ENCODE results near the gene BMP6. TPM values are rescaled to one million over a fixed set of nuclear protein-coding genes. Genes with fewer than 3 reads are reported as not detected.

BMP6 gene
- total RNA-seq, 4 donors from 2014 or later, result 1.4 to 16.1 (median 6.0) TPM

DNA sequence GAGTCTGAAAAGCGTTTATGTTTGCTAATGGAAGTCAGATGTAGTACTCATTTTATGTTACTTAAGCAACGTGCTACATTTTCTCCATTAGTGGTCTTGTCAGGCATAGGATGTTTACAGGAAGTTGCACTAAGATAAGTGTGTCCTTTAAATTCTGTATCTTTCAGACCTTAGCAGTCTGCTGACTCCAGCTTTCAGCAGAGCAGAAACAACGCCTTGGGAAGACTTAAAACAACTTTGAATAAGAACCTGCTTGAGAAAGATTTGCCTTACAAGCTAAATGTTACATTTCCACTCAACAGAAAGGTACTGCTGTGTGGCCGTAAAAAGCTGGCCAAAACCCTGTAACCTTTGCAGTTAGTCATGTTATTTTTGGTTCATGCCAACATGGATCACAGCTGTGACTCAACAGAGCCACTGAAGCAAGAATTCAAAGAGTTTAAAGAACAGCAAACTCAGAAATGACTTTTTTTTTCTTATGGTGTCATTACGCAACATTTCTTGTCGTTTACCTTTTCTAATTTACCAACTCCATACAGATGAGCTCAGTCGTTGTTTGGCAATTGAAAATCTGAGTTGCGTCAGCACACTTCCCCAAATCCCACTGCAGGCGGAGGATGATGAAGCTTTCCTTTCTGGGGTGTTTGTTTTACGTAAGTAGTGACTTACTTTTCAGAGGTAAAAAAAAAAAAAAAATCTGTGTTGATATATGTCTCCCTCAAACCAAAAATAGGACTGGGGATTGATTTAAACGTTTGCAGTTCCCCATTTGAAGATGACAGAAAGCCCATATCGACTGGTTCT is 27.9 kb upstream of the BMP6 start:
- WGBS, 2 donors (ENCODE audit: low coverage in 1 of 2), result 16 to 40% methylated on average over 12 of the region's 12 CpGs
- ATAC-seq, result peak; percentile 88
- no peaks in the 10 kb centered on the region for H3K4me1 ChIP-seq
- no peak overlapping the region for H3K4me3 ChIP-seq
- no peaks in the 10 kb centered on the region for H3K36me3 ChIP-seq
- no peaks in the 10 kb centered on the region for H3K27me3 ChIP-seq
- TF ChIP-seq EP300 (IDR thresholded peaks at IDR 0.05) (no peak), POLR2AphosphoS5 (IDR thresholded peaks at IDR 0.05) (peak; percentile 74)
- TF ChIP-seq, protein P1, sequence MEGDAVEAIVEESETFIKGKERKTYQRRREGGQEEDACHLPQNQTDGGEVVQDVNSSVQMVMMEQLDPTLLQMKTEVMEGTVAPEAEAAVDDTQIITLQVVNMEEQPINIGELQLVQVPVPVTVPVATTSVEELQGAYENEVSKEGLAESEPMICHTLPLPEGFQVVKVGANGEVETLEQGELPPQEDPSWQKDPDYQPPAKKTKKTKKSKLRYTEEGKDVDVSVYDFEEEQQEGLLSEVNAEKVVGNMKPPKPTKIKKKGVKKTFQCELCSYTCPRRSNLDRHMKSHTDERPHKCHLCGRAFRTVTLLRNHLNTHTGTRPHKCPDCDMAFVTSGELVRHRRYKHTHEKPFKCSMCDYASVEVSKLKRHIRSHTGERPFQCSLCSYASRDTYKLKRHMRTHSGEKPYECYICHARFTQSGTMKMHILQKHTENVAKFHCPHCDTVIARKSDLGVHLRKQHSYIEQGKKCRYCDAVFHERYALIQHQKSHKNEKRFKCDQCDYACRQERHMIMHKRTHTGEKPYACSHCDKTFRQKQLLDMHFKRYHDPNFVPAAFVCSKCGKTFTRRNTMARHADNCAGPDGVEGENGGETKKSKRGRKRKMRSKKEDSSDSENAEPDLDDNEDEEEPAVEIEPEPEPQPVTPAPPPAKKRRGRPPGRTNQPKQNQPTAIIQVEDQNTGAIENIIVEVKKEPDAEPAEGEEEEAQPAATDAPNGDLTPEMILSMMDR (IDR thresholded peaks at IDR 0.05), result no peak
- H3K27ac ChIP-seq, result no peak overlapping the region
- no peaks in the 10 kb centered on the region for H3K9me3 ChIP-seq

DNA sequence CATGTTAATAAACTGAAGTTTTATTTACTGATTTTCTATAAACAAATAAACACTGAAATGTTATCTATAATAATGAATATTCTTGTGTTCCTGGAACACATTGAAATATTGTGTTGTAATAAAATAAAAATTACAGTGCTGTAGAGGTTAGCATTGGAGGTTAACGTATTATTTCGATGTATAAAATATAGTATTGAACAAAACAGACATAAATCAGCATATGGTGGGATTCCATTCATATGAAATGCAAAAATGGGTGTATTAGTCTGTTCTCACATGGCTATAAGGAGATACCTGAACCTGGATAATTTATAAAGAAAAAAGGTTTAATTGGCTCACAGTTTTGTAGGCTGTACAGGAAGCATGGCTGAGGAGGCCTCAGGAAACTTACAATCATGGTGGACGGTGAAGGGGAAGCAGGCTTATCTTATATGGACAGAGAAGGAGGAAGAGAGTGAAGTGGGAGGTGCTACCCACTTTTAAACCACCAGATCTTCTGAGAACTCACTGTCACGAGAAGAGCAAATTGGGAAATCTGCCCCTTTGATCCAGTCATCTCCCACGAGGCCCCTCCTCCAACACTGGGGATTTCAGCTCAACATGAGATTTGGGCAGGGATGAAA is 24.6 kb upstream of the BMP6 start:
- H3K4me3 ChIP-seq, result no peak overlapping the region
- TF ChIP-seq EP300 (IDR thresholded peaks at IDR 0.05), result no peak
- TF ChIP-seq POLR2AphosphoS5 (IDR thresholded peaks at IDR 0.05), result no peak
- no peak for TF ChIP-seq POLR2A (IDR thresholded peaks at IDR 0.05)
- TF ChIP-seq, protein P1 (IDR thresholded peaks at IDR 0.05), result no peak
- H3K4me1 ChIP-seq, result no peaks in the 10 kb centered on the region
- WGBS, 2 donors (ENCODE audit: low coverage in 1 of 2), result 83 to 86% methylated on average over 3 to 5 of the region's 5 CpGs
- no peaks in the 10 kb centered on the region for H3K27me3 ChIP-seq
- no peaks in the 10 kb centered on the region for H3K36me3 ChIP-seq
- no peak overlapping the region for H3K27ac ChIP-seq
- ATAC-seq, result no peak
- H3K9me3 ChIP-seq, result no peaks in the 10 kb centered on the region

DNA sequence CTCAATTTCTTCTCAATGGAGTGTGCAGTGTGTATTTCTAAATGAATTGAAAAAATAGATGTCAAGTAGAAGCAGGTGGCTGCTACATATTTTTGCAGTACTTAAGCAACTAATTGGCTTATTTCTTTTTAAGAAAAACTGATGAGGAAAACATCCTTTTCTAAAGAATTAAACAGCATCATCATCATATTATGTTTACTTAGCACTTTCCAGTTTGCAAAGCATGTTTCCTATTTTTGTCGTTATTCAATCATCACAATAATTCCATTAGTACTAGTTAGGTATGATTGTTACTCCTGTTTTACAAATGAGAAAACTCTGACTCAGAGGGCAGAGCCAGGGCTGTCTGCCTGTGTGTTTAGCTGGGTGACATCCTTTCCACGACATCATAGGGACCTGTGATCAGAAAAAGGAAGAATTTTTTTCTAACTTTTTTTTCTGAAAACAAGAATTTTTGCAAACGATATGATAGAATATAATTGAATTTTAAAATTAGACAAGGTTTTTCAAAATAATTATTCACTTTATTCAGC is 22.7 kb upstream of the BMP6 start:
- H3K9me3 ChIP-seq, result no peaks in the 10 kb centered on the region
- no peak for ATAC-seq
- no peak overlapping the region for H3K4me3 ChIP-seq
- H3K27ac ChIP-seq, result no peak overlapping the region
- no peaks in the 10 kb centered on the region for H3K4me1 ChIP-seq
- WGBS, 2 donors (ENCODE audit: low coverage in 1 of 2), result 66 to 85% methylated on average over 3 of the region's 3 CpGs
- H3K36me3 ChIP-seq, result no peaks in the 10 kb centered on the region
- TF ChIP-seq, protein P1 (IDR thresholded peaks at IDR 0.05), result no peak
- TF ChIP-seq POLR2AphosphoS5 (IDR thresholded peaks at IDR 0.05), result no peak
- H3K27me3 ChIP-seq, result no peaks in the 10 kb centered on the region

DNA sequence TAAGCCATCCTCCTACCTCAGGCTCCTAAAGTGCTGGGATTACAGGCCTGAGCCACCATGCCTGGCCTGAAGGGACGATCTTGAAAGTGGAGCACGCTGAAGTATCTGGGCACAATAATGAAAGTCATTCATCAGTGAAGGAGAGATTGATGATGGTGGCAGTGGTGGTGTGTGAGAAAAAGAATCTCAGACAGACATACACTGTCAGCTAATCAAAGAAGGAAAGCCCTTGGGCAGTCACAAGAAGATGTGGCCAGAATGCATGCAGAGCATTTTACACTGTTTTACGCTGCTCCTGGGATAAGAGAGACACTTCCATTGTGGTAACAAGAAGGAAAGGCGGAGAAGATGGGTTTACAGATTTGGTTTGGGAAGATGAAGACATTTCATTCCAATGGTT is 20.4 kb upstream of the BMP6 start:
- H3K27ac ChIP-seq, result no peak overlapping the region
- no peaks in the 10 kb centered on the region for H3K9me3 ChIP-seq
- TF ChIP-seq POLR2AphosphoS5 (IDR thresholded peaks at IDR 0.05) (no peak), EP300 (IDR thresholded peaks at IDR 0.05) (no peak), POLR2A (IDR thresholded peaks at IDR 0.05) (no peak)
- TF ChIP-seq, protein P1 (IDR thresholded peaks at IDR 0.05), result no peak
- H3K4me3 ChIP-seq, result no peak overlapping the region
- no peak for ATAC-seq
- H3K4me1 ChIP-seq, result no peaks in the 10 kb centered on the region
- H3K27me3 ChIP-seq, result no peaks in the 10 kb centered on the region
- H3K36me3 ChIP-seq, result no peaks in the 10 kb centered on the region
- 62 to 89% methylated on average over 4 of the region's 4 CpGs for WGBS, 2 donors (ENCODE audit: low coverage in 1 of 2)
